Right ventricle myocardium superior (tissue), 1 donor: ENCODE data around the gene RAB18. TPM values are rescaled to one million over a fixed set of nuclear protein-coding genes. Genes with fewer than 3 reads are reported as not detected.
"Not testable (repeated sequence)": the region's sequence is repeated elsewhere in the genome, so short reads cannot be mapped to it uniquely, and the experiment has no call there.

ENCODE experiments used
- ATAC-seq: fragments of 200-7000 bp; cut with Tn5 transposase; one replicate; pipeline ENCODE4 v1.9.1; 2020; ENCODE audit warnings: mild to moderate bottlenecking; ENCODE audit not compliant: poor library complexity
- DNase-seq: peaks from one replicate; pipeline ENCODE4 v3.0.0-alpha.2; 2020
- intact Hi-C: fragments of 100-400 bp; cut with DNase I; formaldehyde crosslinking; loops from one replicate; pipeline ENCODE4 v1.11.2; 2022
- total RNA-seq: library from RNA; stranded (reverse); fragmentation: NEBNext Ultra II Directional; extraction: Animal tissue kit (Norgen Biotek cat#: 25700); gene quantifications from one replicate; pipeline ENCODE4 v1.2.1, GENCODE V29; 2021
- donor health status: DM: no; HTN: yes; CAD: no; lungs with severe emphysema.

RAB18 gene
- total RNA-seq, 1 donor from 2014 or later, result 119 TPM

DNA sequence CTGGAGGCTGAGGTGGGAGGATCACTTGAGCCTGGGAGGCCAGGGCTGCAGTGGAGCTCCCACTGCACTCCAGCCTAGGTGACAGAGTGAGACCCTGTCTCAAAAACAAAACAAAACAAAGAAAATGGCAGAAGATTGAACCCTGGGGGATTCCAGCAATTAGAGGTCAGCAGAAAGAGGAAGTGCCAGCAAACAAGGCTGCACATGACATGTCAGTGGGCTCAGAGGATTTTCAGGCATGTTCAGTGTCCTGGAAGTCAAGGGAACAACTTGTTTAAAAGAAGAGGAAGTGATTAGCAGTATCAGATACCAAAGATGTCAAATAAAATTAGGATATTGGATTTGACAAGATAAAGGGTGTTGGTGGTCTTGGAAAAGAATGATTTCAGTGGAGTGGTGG lies 32.3 kb downstream of the RAB18 start:
- DNase-seq, result no peak
- intact Hi-C loops, result no loop called here
- ATAC-seq, result no peak

GRCh38 chr10:27537166-27537565 lies 33.1 kb downstream of the RAB18 start:
- DNase-seq (no peak), ATAC-seq (no peak)
- intact Hi-C loops, result no loop called here

DNA sequence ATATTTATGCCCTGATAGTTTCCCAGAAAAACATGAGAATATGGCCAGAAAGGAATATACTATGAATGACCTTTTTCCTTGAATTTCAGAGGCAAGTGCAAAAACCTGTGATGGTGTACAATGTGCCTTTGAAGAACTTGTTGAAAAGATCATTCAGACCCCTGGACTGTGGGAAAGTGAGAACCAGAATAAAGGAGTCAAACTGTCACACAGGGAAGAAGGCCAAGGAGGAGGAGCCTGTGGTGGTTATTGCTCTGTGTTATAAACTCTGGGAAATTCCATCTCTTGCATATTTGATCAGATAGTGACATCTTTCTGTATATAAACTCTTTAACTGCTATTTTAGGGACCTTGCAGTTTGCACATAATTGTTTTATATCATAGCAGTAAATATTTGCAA lies 33.7 kb downstream of the RAB18 start:
- DNase-seq (no peak), ATAC-seq (no peak)
- intact Hi-C loops, result no loop called here

- DNase-seq (no peak), ATAC-seq (no peak)
- intact Hi-C loops, result no loop called here
Measured at GRCh38 chr10:27540672-27541071, 36.6 kb downstream of the RAB18 start.

- no peak for ATAC-seq
- intact Hi-C loops, result no loop called here
- no peak for DNase-seq
Measured at GRCh38 chr10:27541796-27542729, 38.0 kb downstream of the RAB18 start.

GRCh38 chr10:27542812-27543211 lies 38.7 kb downstream of the RAB18 start:
- ATAC-seq (no peak), DNase-seq (no peak)
- intact Hi-C loops, result no loop called here

DNA sequence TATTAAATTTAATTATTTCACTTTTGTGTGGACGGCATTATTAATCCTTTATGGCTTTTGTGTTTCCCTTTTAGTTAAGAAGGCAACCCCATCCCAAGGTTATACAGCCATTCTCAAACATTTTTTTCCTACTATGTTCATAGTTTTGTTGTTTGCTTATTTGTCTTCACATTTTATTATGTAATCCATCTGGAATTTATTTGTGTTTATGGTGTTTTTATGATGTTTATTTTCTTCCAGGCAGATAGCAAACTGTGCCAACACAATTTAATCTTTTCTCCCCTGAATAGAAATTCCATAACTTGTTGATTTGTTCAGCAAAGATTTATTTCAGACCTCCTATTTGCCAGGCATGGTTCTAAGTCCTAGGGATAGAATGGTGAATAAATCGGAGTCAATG lies 42.9 kb downstream of the RAB18 start:
- no peak for ATAC-seq
- DNase-seq, result no peak
- intact Hi-C loops, result no loop called here

DNA sequence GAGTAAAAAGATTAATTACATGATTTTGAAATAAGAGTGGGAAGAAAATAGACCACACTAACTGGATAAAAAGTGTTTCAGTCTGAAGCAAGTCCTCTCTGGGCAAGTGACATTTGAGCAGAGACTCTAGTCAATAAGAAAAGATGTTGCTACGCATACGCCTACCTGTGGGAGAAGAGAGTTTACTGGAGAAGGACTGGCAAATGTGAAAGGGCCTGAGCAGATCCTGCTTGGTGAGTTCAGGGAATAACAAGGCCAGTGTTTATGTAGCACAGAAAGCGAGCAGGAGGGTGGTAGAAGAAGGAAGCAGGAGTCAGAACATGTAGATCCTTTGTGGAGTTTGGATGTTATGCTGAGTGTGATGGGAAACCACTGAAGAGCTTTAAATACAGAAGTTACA lies 43.4 kb downstream of the RAB18 start:
- intact Hi-C loops, result no loop called here
- DNase-seq (no peak), ATAC-seq (no peak)

GRCh38 chr10:27550823-27551222 lies 46.7 kb downstream of the RAB18 start:
- ATAC-seq (no peak), DNase-seq (no peak)
- intact Hi-C loops, result no loop called here

DNA sequence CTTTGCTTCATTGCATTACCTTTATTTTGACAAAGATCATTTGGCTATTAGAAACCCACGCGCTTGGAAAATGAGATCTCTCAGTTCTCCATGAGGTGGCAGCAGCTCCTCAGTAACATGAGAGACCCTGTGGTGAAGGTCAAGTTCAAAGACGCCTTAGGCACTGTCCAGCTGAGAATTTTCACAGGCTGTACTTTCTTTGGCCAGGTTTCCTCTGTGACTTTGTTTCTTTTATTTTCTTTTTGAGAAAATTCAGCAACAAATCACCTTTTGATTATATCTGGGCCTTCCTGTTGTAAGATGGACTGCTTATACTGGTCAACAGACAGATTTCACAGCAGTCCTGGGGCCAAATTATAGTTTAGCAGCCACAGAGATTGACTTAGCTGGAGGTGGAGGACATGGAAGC lies 54.5 kb downstream of the RAB18 start:
- intact Hi-C loops, result loop anchor here (5.0 kb wide), 1 partner anchor 99 kb away; no protein-coding TSS in a partner anchor
- no peak for DNase-seq
- peak; percentile 94 for ATAC-seq

- intact Hi-C loops, result no loop called here
- ATAC-seq (no peak), DNase-seq (no peak)
Measured at GRCh38 chr10:27561334-27561733, 57.2 kb downstream of the RAB18 start.

- intact Hi-C loops, result no loop called here
Measured at GRCh38 chr10:27564398-27564797, 60.3 kb downstream of the RAB18 start.

DNA sequence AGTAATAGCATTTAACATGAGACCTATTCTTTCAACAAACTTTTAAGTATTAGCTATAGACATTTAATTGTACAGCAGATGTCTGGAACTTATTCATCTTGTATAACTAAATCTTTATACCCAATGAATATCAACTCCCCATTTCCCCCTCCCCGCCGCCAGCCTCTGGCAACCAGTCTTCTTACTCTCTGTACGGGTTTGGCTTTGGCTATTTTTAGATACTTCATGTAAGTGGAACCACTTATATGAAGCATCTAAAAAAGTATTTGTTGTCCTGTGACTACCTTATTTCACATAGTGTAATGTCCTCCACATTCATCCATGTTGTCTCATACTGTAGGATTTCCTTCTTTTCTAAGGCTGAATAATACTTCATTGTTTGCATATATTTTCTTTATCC lies 60.8 kb downstream of the RAB18 start:
- intact Hi-C loops, result no loop called here
- peak; percentile 56 for DNase-seq
- peak; percentile 97 for ATAC-seq

More at GRCh38 chr10:27564398-27564797, 60.3 kb downstream of the RAB18 start:
- ATAC-seq (no peak), DNase-seq (no peak)

DNA sequence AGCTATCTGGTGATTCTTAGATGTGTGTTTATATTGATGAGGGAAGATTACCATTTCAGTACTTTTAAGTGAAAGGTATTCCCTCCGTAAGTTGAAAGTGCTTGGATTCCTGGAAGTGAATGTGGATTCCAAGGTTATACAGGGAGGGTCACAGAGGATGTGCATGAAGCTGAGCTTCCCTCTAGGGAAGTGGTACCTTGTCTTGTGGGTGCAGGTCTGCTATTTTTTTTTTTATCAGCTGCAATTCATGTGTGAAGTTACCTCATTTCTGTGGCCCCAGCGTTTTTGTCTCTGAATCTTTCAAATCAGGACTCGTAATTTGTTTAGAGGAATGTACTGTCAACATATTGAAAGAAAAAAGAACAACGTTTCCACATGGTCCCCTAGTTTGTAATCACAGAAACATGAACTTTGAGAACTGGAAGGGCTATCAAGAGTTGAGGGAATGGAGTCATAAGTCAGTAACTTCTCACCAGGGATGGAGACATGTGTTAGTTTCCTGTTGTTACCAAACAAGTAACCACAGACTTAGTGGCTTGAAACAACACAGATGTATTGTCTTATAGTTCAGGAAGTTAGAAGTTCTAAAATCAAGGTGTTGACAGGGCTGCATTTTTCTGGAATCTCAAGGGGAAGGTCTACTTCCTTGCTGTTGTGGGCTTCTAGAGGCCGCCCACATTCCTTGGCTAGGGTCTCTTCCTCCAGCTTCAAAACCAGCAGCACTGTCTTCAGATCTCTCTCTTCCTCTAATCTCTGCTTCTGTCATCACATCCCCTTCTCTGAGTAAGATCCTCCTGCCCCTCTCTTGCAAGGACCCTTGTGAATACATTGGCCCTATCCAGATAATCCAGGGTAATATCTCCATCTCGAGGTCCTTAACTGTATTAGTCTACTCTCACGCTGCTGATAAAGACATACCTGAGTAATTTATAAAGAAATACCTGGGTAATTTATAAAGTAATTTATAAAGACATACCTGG lies 64.4 kb downstream of the RAB18 start:
- no peak for DNase-seq
- ATAC-seq, result no peak
- intact Hi-C loops, result no loop called here

DNA sequence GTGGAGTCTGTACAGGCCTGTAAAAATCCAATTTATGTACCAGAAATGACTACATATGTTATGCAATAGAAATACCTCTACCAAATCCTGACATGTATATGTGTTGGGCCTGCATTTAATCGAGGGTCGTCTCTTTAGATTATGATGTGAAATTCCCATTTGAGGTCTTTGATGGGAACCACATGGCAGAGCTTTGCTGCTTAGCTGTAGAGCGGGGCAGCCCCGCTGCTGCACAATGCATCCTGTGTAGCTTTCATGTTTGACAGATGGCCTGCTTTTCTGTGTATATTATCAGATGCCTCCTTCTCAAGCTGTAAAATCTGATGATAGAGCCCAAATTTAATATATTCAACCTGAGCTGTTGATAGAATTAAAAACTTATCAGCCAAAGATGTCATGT lies 65.8 kb downstream of the RAB18 start:
- intact Hi-C loops, result no loop called here
- DNase-seq (no peak), ATAC-seq (no peak)

DNA sequence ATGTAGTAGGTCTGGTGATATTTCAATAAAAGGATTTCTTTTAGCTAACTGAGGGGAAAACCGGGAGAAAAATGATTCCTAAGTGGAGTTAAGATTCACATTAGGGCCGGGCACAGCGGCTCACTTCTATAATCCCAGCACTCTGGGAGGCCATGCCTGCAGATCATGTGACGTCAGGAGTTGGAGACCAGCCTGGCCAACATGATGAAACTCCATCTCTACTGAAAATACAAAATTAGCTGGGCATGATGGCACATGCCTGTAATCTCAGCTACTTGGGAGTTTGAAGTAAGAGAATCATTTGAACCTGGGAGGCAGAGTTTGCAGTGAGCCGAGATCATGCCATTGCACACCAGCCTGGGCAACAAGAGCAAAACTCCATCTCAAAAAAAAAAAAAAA lies 72.9 kb downstream of the RAB18 start:
- ATAC-seq, intact Hi-C loops, DNase-seq: not testable (repeated sequence)

DNA sequence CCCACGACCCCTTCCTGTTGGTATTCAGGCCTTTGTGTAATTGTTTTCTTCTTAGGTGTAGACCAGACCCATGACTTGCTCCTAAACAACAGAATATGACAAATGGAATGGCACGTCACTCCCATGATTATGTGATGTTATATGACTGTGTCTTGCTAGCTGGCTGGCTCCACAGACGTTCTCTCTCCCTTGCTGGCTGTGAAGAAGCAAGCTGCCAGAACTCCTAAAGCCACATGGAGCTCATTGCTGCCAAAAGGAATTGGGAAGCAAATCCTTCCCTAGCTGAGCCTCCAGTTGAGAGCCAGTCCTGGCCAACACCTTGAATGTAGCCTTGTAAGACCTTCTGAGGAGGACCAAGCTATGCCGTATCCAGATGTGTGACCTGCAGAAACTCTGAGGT lies 74.2 kb downstream of the RAB18 start:
- intact Hi-C loops, result no loop called here
- no peak for ATAC-seq
- DNase-seq, result no peak

- no peak for ATAC-seq
- DNase-seq, result no peak
- intact Hi-C loops, result no loop called here
Measured at GRCh38 chr10:27581225-27581624, 77.1 kb downstream of the RAB18 start.

- no peak for ATAC-seq
- DNase-seq, result no peak
- intact Hi-C loops, result no loop called here
Measured at GRCh38 chr10:27584302-27584701, 80.2 kb downstream of the RAB18 start.
